AG04449 (cell line): ENCODE results near the gene DIS3L2.

Source experiments
- CTCF ChIA-PET: fragments of 350-600 bp; formaldehyde crosslinking; extraction: SDS; loops from one replicate; lab custom pipeline; 2021; ENCODE audit warnings: antibody characterized with exemption; lab: Yijun Ruan, JAX
- POLR2A ChIA-PET: fragments of 400-600, 350-600 bp; formaldehyde crosslinking; extraction: SDS; loops from one replicate; lab custom pipeline; 2020; ENCODE audit warnings: antibody characterized with exemption, inconsistent platforms; lab: Yijun Ruan, JAX
- DNase-seq: peaks from one replicate; pipeline ENCODE4 v3.0.0-alpha.2; 2010; ENCODE audit warnings: low read depth, low spot score
- H3K4me3 ChIP-seq: 2 replicates; pipeline ENCODE4 v1.5.1; 2011; ENCODE audit warnings: low read depth, mild to moderate bottlenecking, control low read depth, low read length
- TF ChIP-seq, protein P1 (sequence below): IDR thresholded peaks from one replicate; pipeline ENCODE4 v1.5.1; 2011; ENCODE audit warnings: mild to moderate bottlenecking, moderate library complexity, low read length, control low read depth, inconsistent platforms; ENCODE audit not compliant: insufficient read depth; ENCODE audit errors: missing control alignments

DIS3L2 gene, protein sequence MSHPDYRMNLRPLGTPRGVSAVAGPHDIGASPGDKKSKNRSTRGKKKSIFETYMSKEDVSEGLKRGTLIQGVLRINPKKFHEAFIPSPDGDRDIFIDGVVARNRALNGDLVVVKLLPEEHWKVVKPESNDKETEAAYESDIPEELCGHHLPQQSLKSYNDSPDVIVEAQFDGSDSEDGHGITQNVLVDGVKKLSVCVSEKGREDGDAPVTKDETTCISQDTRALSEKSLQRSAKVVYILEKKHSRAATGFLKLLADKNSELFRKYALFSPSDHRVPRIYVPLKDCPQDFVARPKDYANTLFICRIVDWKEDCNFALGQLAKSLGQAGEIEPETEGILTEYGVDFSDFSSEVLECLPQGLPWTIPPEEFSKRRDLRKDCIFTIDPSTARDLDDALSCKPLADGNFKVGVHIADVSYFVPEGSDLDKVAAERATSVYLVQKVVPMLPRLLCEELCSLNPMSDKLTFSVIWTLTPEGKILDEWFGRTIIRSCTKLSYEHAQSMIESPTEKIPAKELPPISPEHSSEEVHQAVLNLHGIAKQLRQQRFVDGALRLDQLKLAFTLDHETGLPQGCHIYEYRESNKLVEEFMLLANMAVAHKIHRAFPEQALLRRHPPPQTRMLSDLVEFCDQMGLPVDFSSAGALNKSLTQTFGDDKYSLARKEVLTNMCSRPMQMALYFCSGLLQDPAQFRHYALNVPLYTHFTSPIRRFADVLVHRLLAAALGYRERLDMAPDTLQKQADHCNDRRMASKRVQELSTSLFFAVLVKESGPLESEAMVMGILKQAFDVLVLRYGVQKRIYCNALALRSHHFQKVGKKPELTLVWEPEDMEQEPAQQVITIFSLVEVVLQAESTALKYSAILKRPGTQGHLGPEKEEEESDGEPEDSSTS

GRCh38 chr2:231961349-231962166 is at the start of gene DIS3L2:
Gene DIS3L2, plus strand, starts transcription at chr2:231961713. Its CDS starts 53,215 bp downstream, at chr2:232014928.
- peak within 1 kb of the TSS; percentile 92 for H3K4me3 ChIP-seq
- POLR2A ChIA-PET, result no interaction called here
- peak; percentile 5 for DNase-seq
- TF ChIP-seq, protein P1, sequence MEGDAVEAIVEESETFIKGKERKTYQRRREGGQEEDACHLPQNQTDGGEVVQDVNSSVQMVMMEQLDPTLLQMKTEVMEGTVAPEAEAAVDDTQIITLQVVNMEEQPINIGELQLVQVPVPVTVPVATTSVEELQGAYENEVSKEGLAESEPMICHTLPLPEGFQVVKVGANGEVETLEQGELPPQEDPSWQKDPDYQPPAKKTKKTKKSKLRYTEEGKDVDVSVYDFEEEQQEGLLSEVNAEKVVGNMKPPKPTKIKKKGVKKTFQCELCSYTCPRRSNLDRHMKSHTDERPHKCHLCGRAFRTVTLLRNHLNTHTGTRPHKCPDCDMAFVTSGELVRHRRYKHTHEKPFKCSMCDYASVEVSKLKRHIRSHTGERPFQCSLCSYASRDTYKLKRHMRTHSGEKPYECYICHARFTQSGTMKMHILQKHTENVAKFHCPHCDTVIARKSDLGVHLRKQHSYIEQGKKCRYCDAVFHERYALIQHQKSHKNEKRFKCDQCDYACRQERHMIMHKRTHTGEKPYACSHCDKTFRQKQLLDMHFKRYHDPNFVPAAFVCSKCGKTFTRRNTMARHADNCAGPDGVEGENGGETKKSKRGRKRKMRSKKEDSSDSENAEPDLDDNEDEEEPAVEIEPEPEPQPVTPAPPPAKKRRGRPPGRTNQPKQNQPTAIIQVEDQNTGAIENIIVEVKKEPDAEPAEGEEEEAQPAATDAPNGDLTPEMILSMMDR, result no peak
- CTCF ChIA-PET, result interaction anchor here (0.6 kb wide), 1 partner anchor 43 kb away, joined by 3 read pairs; no protein-coding TSS in a partner anchor

GRCh38 chr2:231914077-231914690 is 47.3 kb upstream of the DIS3L2 start:
- H3K4me3 ChIP-seq, result no peak overlapping the region
- ChIA-PET POLR2A (no interaction called here), CTCF (interaction anchor here (3.3 kb wide), 1 partner anchor 11 kb away, joined by 13 read pairs; no protein-coding TSS in a partner anchor)
- TF ChIP-seq, protein P1, result no peak
- no peak for DNase-seq

DNA sequence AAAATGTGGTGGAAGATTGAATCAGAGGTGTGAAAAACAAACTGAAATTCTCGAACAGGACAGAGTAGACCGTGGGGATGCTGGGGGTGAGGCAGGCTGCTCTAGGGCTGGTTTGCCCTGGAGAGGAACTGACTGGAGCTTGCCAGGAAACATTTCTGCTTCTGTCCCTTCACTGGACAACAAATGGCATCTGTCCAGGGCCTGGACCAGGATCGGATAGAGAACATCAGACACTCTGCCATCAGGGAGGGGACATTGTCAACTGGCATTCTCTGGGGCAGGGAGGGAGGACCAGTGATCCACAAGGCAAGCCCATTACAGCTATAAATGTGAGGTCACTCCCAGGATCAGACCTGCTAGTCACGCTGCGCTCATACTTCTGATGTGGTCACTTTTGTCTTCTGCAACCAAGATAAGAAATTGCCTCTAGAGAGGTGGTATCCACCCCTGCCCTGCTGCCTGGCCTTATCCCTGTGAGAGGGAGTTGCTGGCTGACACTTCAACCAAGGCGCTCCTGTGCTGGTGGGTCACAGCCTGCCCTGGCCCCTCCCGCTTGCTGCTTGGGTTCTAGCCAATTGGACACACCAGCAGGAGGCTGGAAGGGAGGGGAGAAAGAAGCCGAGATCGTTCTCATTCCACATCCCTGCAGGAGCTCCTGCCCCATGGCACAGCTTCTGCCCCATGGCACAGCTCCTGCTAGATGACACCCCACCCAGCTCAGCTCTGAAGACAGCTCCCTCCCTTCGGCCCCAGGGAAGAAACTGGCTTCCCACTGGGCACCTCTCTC is 44.0 kb upstream of the DIS3L2 start:
- TF ChIP-seq, protein P1, result no peak
- no peak for DNase-seq
- CTCF ChIA-PET, result interaction anchor here (0.6 to 3.5 kb wide), 10 partner anchors 8 to 525 kb away, joined by 3 to 24 read pairs (median 3); no protein-coding TSS in a partner anchor
- POLR2A ChIA-PET, result no interaction called here
- H3K4me3 ChIP-seq, result no peak overlapping the region

GRCh38 chr2:231918501-231919330 is 42.8 kb upstream of the DIS3L2 start:
- DNase-seq, result no peak
- no peak overlapping the region for H3K4me3 ChIP-seq
- ChIA-PET POLR2A (no interaction called here), CTCF (interaction anchor here (2.1 to 8.3 kb wide), 4 partner anchors 12 to 408 kb away, joined by 12 to 147 read pairs (median 63); no protein-coding TSS in a partner anchor)
- TF ChIP-seq, protein P1, result no peak
